UCSD-AML1 (cell line): ENCODE data around the gene PDLIM3.
"Not testable (repeated sequence)": the region's sequence is repeated elsewhere in the genome, so short reads cannot be mapped to it uniquely, and the experiment has no call there.

Source experiments
- DNase-seq: peaks from one replicate; lab custom pipeline; 2025; ENCODE audit not compliant: unreplicated experiment; lab: John Stamatoyannopoulos, UW

Gene PDLIM3, protein sequence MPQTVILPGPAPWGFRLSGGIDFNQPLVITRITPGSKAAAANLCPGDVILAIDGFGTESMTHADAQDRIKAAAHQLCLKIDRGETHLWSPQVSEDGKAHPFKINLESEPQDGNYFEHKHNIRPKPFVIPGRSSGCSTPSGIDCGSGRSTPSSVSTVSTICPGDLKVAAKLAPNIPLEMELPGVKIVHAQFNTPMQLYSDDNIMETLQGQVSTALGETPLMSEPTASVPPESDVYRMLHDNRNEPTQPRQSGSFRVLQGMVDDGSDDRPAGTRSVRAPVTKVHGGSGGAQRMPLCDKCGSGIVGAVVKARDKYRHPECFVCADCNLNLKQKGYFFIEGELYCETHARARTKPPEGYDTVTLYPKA

DNA sequence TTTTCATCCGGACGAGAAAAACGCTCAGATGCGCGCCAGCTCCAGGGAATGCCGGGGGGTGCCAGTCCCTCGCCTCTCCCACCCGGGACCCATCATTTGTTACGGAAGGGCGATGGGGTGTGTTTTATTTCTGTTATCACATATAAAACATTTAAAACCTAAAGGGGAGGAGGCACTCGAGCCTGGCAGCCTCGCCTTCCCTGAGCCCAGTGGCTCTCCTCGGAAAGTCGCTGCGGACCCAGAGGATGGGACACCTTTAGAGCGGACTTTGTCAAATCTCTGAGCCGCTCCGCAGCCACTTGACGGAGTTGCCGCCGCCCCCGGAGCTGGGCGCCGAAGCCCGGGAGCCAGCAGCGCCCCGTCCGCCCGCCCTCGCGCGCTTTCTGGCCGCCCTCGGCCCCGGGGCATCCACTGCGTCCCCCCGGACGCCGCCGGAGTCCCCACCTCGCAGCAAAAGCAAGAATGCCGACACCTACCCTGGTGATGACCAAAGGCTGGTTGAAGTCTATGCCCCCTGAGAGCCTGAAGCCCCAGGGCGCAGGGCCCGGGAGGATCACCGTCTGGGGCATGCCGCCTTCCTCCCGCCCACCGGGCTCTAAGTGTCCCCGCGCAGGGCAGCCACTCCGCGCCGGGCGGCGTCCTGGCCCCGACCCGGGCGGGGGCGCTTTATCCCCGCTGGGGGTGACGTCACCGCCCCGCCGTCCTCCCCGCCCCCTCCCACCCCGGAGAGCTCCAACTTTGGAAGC is at the start of gene PDLIM3:
PDLIM3 (minus strand) TSS at position 642 of the 746 bp plus-strand sequence; CDS start at position 569, 73 bp downstream.
- DNase-seq = no peak

DNA sequence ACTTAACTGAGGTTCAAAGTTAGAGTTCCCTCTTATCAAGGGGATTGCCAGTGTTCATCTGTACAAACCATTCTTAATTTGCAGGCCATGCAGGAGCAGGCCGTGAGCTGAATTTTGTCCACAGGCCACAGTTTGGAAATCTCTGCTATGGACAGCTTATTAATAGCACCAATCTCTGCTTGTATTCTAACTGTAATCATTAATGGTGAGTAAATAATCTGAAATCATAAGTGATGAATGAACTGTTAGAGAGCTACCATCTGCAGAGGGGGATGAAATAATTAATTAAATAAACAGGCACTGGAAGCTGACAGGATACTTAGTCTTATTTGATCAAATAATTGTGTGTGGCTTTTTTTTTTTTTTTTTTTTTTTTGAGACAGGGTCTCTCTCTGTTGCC is 48.5 kb upstream of the PDLIM3 start:
- DNase-seq = no peak

DNA sequence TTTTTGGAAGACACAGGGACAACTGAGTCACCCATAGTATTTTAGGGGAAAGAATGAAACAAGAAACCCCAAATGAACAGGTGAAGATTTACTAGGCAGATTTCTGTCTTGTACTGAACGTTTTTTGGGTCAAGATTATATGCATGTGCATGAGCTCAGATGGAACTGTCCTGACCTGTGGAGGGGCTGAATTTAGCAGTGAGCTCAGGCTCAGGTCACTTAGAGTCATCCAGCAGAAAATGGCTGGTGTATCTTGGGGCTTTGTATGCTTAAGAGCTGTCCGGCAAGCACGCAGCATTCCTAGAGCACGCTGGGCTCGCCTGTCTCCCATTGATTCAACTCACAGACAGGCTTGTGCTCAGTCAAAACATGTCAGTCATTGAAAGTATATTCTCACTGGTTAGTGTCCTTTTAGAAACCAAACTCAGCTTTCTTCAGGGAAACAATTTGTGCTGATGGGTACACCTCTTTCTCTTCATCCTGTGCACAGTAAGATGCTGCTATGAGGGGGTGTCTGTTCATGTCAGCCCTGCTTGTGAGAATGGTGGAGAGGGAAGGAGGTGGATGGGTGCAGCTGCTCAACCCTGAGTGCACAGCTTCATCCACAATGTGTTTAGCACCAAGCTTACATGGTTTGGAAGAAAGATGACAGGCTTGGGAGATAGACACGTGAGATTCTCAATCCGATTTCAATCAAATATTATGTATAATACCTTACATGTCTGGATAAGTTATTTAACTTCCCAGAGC is 47.5 kb upstream of the PDLIM3 start:
- DNase-seq = no peak

DNA sequence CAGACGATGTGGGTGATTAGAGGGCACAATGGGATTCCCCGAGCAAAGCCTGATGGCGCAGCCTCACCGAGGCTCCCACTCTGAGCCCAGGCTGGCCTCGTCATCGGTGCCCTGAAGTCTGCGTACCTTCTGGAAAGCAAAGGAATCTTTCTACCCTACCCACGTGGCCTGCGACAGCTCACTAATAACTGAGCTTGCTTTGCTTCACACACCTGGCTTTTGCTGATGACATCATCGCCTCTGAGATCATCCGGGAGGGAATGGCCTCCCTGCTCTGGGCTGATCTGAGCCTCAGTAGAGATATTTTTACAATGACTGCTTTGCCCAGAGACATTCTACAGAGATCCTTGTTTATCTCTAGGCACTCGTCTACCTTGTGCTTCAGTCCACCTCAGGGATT is 45.4 kb upstream of the PDLIM3 start:
- no peak for DNase-seq

DNA sequence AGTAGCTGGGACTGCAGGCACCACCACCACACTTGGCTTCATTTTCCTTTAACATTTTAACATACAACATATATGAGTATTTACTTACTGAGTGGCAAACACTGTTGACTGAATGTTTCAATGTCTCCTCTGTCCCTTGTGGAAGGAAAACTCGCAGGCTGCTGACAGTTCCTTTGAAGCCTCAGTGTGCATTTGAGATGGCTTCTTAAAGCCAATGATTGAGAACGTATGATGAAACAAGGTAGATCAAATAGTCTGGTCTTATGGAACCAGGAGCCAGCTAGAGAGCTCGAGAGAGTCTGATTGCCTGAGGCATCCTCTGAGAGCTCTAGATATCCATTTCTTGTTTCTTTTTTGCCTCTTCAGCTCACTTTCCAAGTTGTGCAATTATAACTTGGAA is 43.0 kb upstream of the PDLIM3 start:
- no peak for DNase-seq

DNA sequence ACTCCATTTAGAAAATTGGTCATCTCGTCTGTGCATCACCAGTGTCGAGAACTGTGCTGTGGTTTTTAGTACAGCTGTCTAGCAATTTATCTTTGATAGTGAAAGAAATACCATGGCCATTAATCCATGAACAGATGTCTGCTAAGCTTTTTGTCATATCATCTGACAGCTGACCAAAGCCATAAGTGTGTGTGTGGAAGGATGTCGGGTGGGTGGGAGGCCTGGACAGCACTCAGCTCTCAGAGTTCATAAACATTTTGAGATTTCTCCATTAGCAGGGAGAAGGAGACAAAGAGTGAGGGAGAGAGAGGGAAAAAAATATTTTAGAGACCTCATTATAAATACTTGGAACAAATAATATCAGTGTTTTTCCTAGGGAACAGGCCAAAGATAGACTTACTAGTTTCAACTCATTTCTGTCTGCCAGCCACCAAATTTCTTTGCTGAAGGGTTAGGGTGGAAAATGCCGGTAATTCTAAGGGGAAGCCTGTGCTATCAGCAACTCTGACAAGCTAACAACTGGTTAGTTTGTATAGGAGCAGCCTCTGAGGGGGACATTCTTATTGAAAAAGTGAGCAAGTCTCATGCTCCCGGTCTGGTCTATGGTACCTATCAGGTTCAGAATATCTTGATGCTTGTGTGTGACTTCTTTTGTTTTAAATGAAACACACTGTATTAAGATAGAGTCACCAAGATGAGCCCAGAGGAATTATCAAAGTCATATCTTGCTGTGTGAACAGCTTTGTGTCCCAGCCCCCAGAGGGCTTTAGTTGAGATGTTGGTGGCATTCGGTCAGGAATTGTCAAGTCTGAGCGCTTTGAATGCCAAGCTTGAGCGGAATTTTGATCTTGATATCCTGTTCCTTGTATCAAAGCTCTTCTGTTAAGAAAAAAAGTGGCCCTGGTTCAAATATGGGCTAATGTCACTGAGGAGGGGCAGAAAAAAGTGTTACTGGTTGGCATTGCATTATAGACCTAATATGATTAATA is 41.9 kb upstream of the PDLIM3 start:
- no peak for DNase-seq

DNA sequence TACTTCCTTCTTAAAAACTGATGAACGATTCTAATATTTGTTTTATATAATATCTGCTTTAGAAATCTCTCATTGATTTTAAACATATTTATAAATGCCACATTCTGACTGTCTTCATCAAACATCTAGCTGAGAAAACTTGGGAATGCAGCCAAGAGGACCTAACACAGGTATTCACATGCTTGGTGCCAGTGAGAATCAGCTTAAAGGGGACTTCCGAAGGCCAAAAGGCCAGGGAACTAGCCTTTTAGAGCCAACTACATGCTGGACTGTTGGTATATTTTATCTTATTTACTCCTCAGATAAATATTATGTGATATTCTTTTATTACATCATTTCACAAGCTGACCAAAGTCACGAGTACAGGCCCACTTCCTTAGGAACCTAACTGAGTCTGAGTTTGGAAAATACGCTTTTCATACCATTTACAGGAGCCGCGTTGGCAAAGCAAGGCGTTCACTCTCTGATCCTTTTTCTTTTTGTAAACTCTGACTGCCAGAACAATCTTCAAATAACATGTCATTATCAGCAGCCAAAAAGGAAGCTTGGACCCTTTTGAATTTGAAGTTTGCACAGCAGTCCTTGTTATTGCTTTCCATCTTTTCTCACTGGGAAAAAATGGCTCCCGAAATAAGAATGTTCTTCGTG is 41.1 kb upstream of the PDLIM3 start:
- no peak for DNase-seq

DNA sequence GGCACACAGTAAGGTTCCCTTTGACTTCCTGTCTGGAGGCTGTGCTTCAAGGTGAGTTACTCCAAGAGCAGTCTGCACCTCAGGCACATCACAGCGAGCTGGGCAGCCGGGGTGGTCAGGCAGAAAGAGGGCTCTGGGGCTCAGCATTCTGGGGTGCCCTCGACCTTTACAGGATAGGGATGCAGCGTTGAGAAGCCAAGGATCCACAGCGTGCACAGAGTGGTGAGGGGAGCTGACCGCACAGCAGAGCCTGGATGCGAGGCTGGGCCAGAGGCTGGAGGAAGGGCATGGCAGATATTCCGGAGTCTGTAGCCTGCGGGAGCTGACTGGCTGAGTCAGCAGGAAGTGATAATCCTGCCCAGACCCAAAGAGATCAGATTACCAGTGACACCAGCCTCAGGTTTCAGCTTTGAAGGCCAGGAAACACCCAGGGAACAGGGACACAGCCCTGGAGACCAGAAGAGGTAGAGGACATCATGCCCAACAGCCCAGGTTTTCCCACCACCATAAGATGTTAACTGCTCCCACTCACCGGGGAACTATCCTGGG is 38.4 kb upstream of the PDLIM3 start:
- DNase-seq = no peak

DNA sequence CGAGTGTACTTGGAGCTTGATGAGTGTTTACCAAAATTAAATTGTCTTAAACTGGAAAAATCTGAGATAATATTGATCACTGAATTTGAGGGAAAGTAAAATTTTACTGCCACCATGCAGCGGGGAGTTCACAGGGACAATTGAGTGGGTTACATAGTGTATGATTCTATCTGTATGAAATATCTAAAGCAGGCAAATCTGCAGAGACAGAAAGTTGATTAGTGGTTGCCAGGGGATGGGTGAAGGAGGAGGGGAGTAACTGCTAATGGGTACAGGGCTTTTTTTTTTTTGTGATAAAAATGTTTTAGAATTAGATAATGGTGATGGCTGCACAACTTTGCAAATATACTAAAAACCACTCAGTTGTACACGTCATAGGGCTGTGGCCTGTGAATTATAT is 35.4 kb upstream of the PDLIM3 start:
- no peak for DNase-seq

DNA sequence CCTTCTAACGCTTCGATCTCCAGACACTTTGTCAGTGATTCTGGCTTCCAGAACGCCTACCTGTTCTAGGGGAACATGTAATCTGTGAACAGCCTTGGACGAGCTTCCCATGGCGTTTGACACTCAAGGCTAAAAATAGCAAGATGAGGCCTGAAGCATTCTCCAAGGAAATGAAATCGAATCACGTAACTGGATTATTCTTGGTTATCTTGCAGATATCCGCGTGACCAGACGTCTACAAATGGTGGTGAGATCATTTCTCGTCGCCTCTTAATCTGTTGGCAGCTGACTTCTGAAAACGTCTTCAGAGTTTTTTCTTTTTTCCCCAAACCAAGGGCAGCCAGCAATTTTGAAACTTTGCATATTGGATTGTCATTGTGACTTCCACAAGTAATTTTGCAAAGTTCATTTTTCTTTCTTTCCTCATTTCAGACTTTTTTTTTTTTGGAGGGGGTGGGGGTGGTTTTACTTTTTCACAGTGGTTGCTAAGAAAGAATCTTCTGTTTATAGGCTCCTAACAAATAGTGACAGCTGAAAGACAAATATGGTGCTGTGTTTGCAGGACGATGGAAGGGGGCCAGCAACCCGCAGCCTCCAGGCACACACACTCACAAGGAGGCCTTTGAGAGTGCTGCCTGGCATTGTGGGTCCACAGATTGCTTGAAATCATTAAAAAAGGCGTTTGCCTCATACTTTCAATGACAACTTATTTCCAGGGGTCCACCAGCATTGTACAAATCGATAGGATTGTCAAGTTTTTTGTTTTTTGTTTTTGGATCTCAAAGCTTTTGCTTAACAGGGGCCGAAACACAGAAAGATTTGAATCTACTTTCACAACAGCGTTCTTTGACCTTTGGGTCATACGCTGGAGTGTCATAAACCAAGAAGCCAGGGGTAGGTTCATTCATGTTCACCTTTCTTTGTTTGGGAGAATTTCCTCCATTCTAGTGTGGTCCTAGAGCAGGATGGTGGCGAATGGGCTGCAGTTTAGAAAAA is 32.4 kb upstream of the PDLIM3 start:
- DNase-seq = no peak

DNA sequence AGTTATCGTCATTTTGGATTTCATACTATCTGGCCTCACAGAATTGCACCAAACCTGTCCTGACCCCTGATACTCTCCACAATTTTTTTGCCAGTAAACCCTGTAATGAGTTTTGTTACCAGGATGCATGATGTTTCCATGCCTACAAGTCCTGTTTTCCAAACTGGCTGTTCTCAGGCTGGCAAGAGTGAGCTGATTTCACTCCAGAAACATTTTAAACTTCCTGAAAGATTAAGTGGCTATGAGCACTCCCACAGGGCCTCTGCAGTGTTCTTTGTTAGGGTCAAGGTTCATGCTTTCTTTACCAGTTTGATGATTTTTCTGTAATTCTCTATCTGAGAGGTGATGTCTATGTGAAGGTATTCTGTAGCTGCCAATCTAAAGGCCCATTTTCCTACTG is 31.7 kb upstream of the PDLIM3 start:
- DNase-seq = no peak

DNA sequence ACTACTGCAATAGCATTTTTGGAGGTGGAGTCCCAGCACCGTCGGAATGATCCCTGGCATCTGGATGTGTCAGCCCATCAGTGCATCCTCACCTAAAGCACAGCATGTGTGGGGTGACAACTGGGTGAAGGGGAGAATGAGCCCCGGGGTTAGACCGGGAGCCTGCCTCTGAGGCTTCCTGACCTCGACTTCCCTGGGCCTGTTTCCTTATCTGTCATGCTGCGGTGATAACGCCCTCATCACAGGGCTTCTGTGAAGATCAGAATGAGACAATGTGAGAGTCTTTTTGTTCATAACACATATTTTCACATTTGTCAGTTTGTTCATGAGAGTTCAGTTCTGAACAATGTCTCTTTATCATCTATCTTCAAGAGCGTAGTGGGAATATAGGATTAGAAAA is 31.1 kb upstream of the PDLIM3 start:
- no peak for DNase-seq

DNA sequence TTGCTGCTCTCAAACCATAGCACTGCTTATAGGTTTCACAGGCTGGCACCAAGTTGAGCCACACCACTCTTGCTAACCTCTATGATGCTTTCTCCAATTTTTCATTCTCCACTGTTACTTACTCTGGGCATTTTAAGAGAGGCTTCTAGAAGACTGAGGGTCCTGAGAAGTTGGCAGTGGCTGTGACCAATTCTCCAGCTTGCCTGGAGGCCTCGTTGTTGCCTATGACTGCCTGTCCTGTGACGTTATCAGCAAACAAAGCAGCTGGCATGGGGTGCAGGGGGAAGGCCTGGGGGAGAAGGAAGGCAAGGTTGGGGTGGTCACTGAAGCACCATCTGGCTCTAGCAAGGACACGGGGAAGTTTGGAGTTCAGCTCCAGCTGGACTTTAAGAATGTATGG is 30.4 kb upstream of the PDLIM3 start:
- no peak for DNase-seq

DNA sequence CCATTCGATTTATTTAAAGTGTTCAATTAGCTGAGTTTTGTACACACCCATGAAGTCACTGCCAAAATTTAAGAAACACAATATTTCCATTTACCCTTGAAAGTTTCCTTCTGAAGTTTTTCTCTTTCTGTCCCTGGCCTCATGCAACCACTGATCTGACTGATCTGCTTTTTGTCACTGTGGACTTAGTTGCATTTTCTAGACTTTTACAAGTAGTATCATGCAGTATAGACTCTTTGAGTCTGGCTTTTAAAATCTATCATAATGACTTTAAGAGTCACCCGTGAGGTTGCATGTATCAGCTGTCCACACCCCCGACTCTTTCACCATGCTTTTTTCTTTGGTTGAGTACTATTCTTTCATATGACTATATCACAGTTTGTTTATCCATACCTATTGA is 29.0 kb upstream of the PDLIM3 start:
- no peak for DNase-seq

DNA sequence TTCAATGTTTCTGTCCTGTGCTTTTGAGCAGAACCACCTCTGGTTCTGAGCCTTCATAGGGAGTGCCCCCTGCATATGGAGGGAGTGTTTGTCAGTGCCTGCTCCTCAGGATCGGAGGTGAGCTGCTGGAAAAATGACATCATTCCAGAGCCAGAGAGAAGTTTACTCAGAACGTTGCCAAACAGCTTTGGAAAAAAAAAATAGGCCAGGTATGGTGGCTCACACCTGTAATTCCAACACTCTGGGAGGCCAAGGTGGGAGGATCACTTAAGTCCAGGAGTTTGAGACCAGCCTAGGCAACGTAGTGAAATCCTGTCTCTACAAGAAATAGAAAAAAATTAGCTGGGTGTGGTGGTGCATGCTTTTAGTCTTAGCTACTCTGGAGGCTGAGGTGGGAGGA is 27.2 kb upstream of the PDLIM3 start:
- DNase-seq = no peak

DNA sequence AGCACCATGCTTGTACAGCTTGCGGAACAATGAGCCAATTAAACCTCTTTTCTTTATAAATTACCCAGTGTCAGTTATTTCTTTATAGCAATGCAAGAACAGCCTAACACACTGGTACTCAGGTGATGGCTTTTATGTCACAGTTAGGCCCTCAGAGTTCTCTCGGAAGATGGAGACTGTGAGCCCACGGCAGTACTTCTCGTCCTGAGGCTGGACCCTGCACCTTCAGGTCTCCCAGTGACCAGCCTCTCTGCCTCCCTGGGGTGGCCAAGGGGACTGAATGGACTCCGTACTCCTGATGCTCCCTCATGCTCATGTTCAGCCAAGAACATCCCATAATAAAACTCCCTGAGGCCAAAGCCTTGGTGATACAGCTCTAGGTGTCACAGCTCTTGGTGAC is 25.0 kb upstream of the PDLIM3 start:
- no peak for DNase-seq

DNA sequence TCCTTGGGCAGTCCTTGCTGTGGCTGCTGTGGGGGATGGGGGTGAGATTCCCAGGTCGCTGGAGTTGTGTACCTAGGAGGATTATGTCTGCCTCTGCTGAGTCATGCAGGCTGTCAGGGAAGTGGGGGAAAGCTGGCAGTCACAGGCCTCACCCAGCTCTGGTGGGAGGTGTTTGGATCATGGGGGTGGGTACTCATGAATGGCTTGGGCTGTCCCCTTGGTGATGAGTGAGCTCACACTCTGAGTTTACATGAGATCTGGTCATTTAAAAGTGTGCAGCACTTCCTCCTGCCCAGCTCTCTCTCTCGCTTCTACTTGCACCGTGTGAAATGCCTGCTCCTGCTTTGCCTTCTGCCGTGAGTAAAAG is 24.6 kb upstream of the PDLIM3 start:
- no peak for DNase-seq

DNA sequence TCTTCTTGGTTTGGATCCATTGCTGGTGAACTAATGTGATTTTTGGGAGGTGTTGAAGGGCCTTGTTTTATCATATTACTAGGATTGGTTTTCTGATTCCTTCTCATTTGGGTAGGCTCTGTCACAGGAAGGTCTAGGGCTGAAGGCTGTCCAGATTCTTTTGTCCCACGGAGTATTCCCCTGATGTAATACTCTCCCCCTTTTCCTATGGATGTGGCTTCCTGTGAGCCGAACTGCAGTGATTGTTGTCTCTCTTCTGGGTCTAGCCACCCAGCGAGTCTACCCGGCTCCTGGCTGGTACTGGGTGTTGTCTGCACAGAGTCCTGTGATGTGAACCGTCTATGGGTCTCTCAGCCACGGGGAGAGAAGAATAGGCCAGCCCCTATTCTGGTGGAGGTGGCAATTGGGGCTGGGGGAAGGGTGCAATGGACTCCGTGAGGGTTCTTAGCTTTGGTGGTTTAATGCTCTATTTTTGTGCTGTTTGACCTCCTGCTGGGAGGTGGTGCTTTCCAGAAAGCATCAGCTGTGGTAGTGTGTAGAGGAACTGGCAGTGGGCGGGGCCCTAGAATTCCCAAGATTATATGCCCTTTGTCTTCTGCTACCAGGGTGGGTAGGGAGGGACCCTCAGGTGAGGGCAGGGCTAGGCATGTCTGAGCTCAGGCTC is 24.1 kb upstream of the PDLIM3 start:
- DNase-seq = not testable (repeated sequence)
